OCI-LY1 (cell line): ENCODE measurements around the gene DEDD.

ENCODE experiments used
- H2AFZ ChIP-seq: fragments of 200-600 bp; sonication (generic), shearing (Covaris generic); 2 replicates; pipeline ENCODE4 v1.6.0; 2014; ENCODE audit warnings: antibody characterized with exemption, mild to moderate bottlenecking, low read length
- H3F3A ChIP-seq: fragments of 200-600 bp; sonication (generic), shearing (Covaris generic); 2 replicates; pipeline ENCODE4 v1.6.0; 2014; ENCODE audit warnings: mild to moderate bottlenecking, antibody characterized with exemption, low read length, moderate library complexity; ENCODE audit not compliant: insufficient read depth
- H3K27ac ChIP-seq: fragments of 200-600 bp; sonication (generic); 2 replicates; pipeline ENCODE4 v1.5.1; 2014; ENCODE audit warnings: low read length, mixed run types, mild to moderate bottlenecking, low read depth; ENCODE audit not compliant: poor library complexity, severe bottlenecking
- H3K27me3 ChIP-seq: fragments of 200-600 bp; sonication (generic); 2 replicates; pipeline ENCODE4 v1.6.0; 2014; ENCODE audit warnings: antibody characterized with exemption, mild to moderate bottlenecking, low read length, moderate library complexity; ENCODE audit not compliant: insufficient read depth
- H3K36me3 ChIP-seq: fragments of 200-600 bp; sonication (generic); 2 replicates; pipeline ENCODE4 v1.6.1; 2014; ENCODE audit warnings: mild to moderate bottlenecking, antibody characterized with exemption, low read length, moderate library complexity, mixed read lengths; ENCODE audit not compliant: insufficient read depth
- H3K4me1 ChIP-seq: fragments of 200-600 bp; sonication (generic); 2 replicates; pipeline ENCODE4 v1.5.1; 2014; ENCODE audit warnings: mild to moderate bottlenecking, low read length, moderate library complexity; ENCODE audit not compliant: insufficient read depth, severe bottlenecking
- H3K4me2 ChIP-seq: fragments of 200-600 bp; sonication (generic), shearing (Covaris generic); 2 replicates; pipeline ENCODE4 v1.6.1; 2014; ENCODE audit warnings: low read length
- H3K4me3 ChIP-seq: fragments of 200-600 bp; sonication (generic); 2 replicates; pipeline ENCODE4 v1.5.1; 2014; ENCODE audit warnings: low read length, low read depth, mild to moderate bottlenecking, mixed read lengths; ENCODE audit not compliant: poor library complexity, severe bottlenecking
- H3K79me2 ChIP-seq: fragments of 200-600 bp; shearing (Covaris generic); 2 replicates; pipeline ENCODE4 v1.6.1; 2016; ENCODE audit warnings: mixed run types, low read length, mixed read lengths; ENCODE audit not compliant: insufficient read depth
- H3K9ac ChIP-seq: fragments of 200-600 bp; sonication (generic), shearing (Covaris generic); 2 replicates; pipeline ENCODE4 v1.6.1; 2014; ENCODE audit warnings: mild to moderate bottlenecking, low read length, mixed read lengths
- H3K9me2 ChIP-seq: fragments of 200-600 bp; sonication (generic), shearing (Covaris generic); 2 replicates; pipeline ENCODE4 v1.6.1; 2014; ENCODE audit warnings: low read depth, mild to moderate bottlenecking, low read length, mixed read lengths
- H3K9me3 ChIP-seq: fragments of 200-600 bp; shearing (Covaris generic); 2 replicates; pipeline ENCODE4 v1.6.1; 2014; ENCODE audit warnings: low read length, mixed read lengths
- H4K20me1 ChIP-seq: fragments of 200-600 bp; sonication (generic), shearing (Covaris generic); 2 replicates; pipeline ENCODE4 v1.6.0; 2016; ENCODE audit warnings: mild to moderate bottlenecking, low read length; ENCODE audit not compliant: insufficient read depth
- CTCF ChIP-seq: fragments of 200-600 bp; sonication (generic), shearing (Covaris generic); IDR thresholded peaks from 2 replicates; pipeline ENCODE4 v1.5.1; 2017; ENCODE audit warnings: mild to moderate bottlenecking, antibody characterized with exemption, low read length, moderate library complexity, mixed read lengths
- EZH2 ChIP-seq: fragments of 200-600 bp; sonication (generic), shearing (Covaris generic); IDR thresholded peaks from 2 replicates; pipeline ENCODE4 v1.8.0; 2017; ENCODE audit warnings: borderline replicate concordance, mixed run types, mild to moderate bottlenecking, antibody characterized with exemption, low read length, moderate library complexity, mixed read lengths

Gene DEDD

GRCh38 chr1:161137881-161138280, 5.4 kb upstream of the DEDD start:
- H3K4me1 ChIP-seq = peaks cover 9% of the 10 kb centered on the region
- H3K9ac ChIP-seq = no peak overlapping the region
- no peak overlapping the region for H3K4me3 ChIP-seq
- no peaks in the 10 kb centered on the region for H3K9me3 ChIP-seq
- no peak overlapping the region for H2AFZ ChIP-seq
- H3K36me3 ChIP-seq = no peaks in the 10 kb centered on the region; the same call in 1 of the 2 replicates
- no peak overlapping the region for H3K27ac ChIP-seq
- no peaks in the 10 kb centered on the region for H4K20me1 ChIP-seq
- no peaks in the 10 kb centered on the region for H3K27me3 ChIP-seq
- TF ChIP-seq EZH2 = no peak
- TF ChIP-seq CTCF = no peak
- no peaks in the 10 kb centered on the region for H3K9me2 ChIP-seq
- H3K79me2 ChIP-seq = peaks cover 10% of the 10 kb centered on the region; the same call in 1 of the 2 replicates
- H3F3A ChIP-seq = no peaks in the 10 kb centered on the region
- H3K4me2 ChIP-seq = no peak overlapping the region

GRCh38 chr1:161133220-161133740, 813 bp upstream of the DEDD start:
- Histone ChIP-seq H3K9ac (peak overlapping the region; percentile 95), H3F3A (0 out of 2 replicates have a peak, but pooled peaks cover 4% of the 10 kb centered on the region), H3K4me3 (peak overlapping the region; percentile 96), H3K9me3 (no peaks in the 10 kb centered on the region), H3K9me2 (no peaks in the 10 kb centered on the region), H2AFZ (no peak overlapping the region), H3K36me3 (peaks cover 18% of the 10 kb centered on the region), H3K4me2 (peak overlapping the region; percentile 99), H3K4me1 (peaks cover 28% of the 10 kb centered on the region), H3K79me2 (peaks cover 13% of the 10 kb centered on the region; the same call in 1 of the 2 replicates), H4K20me1 (no peaks in the 10 kb centered on the region), H3K27me3 (no peaks in the 10 kb centered on the region), H3K27ac (peak overlapping the region; percentile 69)
- no peak for TF ChIP-seq CTCF
- TF ChIP-seq EZH2 = no peak

- Histone ChIP-seq H3F3A (0 out of 2 replicates have a peak, but pooled peaks cover 4% of the 10 kb centered on the region), H3K4me1 (peaks cover 28% of the 10 kb centered on the region), H3K4me2 (peak overlapping the region; percentile 99), H3K27me3 (no peaks in the 10 kb centered on the region), H3K9ac (peak overlapping the region; percentile 95), H3K79me2 (peaks cover 13% of the 10 kb centered on the region; the same call in 1 of the 2 replicates), H3K9me2 (no peaks in the 10 kb centered on the region), H3K9me3 (no peaks in the 10 kb centered on the region), H3K27ac (peak overlapping the region; percentile 13), H3K36me3 (peaks cover 33% of the 10 kb centered on the region), H2AFZ (no peak overlapping the region), H4K20me1 (no peaks in the 10 kb centered on the region), H3K4me3 (peak overlapping the region; percentile 96)
- TF ChIP-seq EZH2 = no peak
- TF ChIP-seq CTCF = no peak
Observed at GRCh38 chr1:161131523-161132409, 701 bp downstream of the DEDD start.
